ENCODE results near the gene MRPS34.

MRPS34 gene

GRCh38 chr16:1794221-1794871 is 21.4 kb upstream of the MRPS34 start:
- no peak for DNase-seq

GRCh38 chr16:1793578-1794220 is 20.8 kb upstream of the MRPS34 start, which contains the start of gene IGFALS:
Gene IGFALS (minus strand): TSS chr16:1793705. CDS start chr16:1793652, 53 bp downstream.
- DNase-seq = no peak

GRCh38 chr16:1792836-1793577 is 20.1 kb upstream of the MRPS34 start:
- DNase-seq = no peak

GRCh38 chr16:1791943-1792812 is 19.2 kb upstream of the MRPS34 start:
- DNase-seq = no peak

GRCh38 chr16:1791256-1791942 is 18.5 kb upstream of the MRPS34 start:
- no peak for DNase-seq

- no peak for DNase-seq
Observed at GRCh38 chr16:1790611-1791255, 17.8 kb upstream of the MRPS34 start.

- DNase-seq = no peak
Observed at GRCh38 chr16:1790261-1790610, 17.3 kb upstream of the MRPS34 start.

- no peak for DNase-seq
Observed at GRCh38 chr16:1789643-1790045, 16.7 kb upstream of the MRPS34 start.

GRCh38 chr16:1788708-1789100 is 15.8 kb upstream of the MRPS34 start:
- no peak for DNase-seq

GRCh38 chr16:1788095-1788707 is 15.3 kb upstream of the MRPS34 start:
- no peak for DNase-seq

GRCh38 chr16:1787322-1788094 is 14.6 kb upstream of the MRPS34 start:
- DNase-seq = no peak

- no peak for DNase-seq
Observed at GRCh38 chr16:1787056-1787321, 14.1 kb upstream of the MRPS34 start.

- no peak for DNase-seq
Observed at GRCh38 chr16:1786242-1787055, 13.5 kb upstream of the MRPS34 start.

GRCh38 chr16:1785846-1786170 is 12.9 kb upstream of the MRPS34 start:
- DNase-seq = no peak

- no peak for DNase-seq
Observed at GRCh38 chr16:1784977-1785845, 12.3 kb upstream of the MRPS34 start.

- DNase-seq = peak; percentile 98 to 99
Observed at GRCh38 chr16:1782408-1783264, 9.7 kb upstream of the MRPS34 start, which contains the start of the genes NUBP2 and SPSB3. Gene NUBP2 (plus strand): TSS chr16:1782960. CDS start chr16:1783021, 61 bp downstream. Gene SPSB3 (minus strand): TSS chr16:1782571. CDS start chr16:1781483, 1,088 bp downstream.

- DNase-seq = no peak
Observed at GRCh38 chr16:1781758-1782407, 8.9 kb upstream of the MRPS34 start.
